ENCODE data around the gene RHOC.

- TF ChIP-seq, protein P1, sequence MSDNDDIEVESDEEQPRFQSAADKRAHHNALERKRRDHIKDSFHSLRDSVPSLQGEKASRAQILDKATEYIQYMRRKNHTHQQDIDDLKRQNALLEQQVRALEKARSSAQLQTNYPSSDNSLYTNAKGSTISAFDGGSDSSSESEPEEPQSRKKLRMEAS (IDR thresholded peaks at IDR 0.05; ENCODE audit: low read depth) = no peak
- no peak for TF ChIP-seq EP300 (IDR thresholded peaks at IDR 0.05; ENCODE audit: borderline replicate concordance in 1 of 2, low read depth in 1 of 2, low read length in 1 of 2)
- no peak for TF ChIP-seq CTCF (IDR thresholded peaks at IDR 0.05)
- TF ChIP-seq MXI1 (IDR thresholded peaks at IDR 0.05; ENCODE audit: low read depth, low read length) = no peak
- TF ChIP-seq, protein P2, sequence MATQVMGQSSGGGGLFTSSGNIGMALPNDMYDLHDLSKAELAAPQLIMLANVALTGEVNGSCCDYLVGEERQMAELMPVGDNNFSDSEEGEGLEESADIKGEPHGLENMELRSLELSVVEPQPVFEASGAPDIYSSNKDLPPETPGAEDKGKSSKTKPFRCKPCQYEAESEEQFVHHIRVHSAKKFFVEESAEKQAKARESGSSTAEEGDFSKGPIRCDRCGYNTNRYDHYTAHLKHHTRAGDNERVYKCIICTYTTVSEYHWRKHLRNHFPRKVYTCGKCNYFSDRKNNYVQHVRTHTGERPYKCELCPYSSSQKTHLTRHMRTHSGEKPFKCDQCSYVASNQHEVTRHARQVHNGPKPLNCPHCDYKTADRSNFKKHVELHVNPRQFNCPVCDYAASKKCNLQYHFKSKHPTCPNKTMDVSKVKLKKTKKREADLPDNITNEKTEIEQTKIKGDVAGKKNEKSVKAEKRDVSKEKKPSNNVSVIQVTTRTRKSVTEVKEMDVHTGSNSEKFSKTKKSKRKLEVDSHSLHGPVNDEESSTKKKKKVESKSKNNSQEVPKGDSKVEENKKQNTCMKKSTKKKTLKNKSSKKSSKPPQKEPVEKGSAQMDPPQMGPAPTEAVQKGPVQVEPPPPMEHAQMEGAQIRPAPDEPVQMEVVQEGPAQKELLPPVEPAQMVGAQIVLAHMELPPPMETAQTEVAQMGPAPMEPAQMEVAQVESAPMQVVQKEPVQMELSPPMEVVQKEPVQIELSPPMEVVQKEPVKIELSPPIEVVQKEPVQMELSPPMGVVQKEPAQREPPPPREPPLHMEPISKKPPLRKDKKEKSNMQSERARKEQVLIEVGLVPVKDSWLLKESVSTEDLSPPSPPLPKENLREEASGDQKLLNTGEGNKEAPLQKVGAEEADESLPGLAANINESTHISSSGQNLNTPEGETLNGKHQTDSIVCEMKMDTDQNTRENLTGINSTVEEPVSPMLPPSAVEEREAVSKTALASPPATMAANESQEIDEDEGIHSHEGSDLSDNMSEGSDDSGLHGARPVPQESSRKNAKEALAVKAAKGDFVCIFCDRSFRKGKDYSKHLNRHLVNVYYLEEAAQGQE (IDR thresholded peaks at IDR 0.05; ENCODE audit: low read depth, low read length) = no peak
- no peak for TF ChIP-seq EZH2phosphoT487 (IDR thresholded peaks at IDR 0.05; ENCODE audit: borderline replicate concordance, low read depth)
- TF ChIP-seq FOXM1 (IDR thresholded peaks at IDR 0.05; ENCODE audit: low read depth) = no peak
- no peak for TF ChIP-seq TAF1 (IDR thresholded peaks at IDR 0.05; ENCODE audit: borderline replicate concordance, low read depth, low read length)
- TF ChIP-seq, protein P3, sequence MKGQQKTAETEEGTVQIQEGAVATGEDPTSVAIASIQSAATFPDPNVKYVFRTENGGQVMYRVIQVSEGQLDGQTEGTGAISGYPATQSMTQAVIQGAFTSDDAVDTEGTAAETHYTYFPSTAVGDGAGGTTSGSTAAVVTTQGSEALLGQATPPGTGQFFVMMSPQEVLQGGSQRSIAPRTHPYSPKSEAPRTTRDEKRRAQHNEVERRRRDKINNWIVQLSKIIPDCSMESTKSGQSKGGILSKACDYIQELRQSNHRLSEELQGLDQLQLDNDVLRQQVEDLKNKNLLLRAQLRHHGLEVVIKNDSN (IDR thresholded peaks at IDR 0.05; ENCODE audit: borderline replicate concordance, low read depth) = no peak
- TF ChIP-seq GABPA (IDR thresholded peaks at IDR 0.05; ENCODE audit: low read depth) = no peak
- TF ChIP-seq GATA2 (CRISPR knock-in tag; IDR thresholded peaks at IDR 0.05) = no peak
- no peak for TF ChIP-seq YY1 (IDR thresholded peaks at IDR 0.05; ENCODE audit: low read depth)
- TF ChIP-seq RCOR1 (IDR thresholded peaks at IDR 0.05; ENCODE audit: low read length) = no peak
Observed at GRCh38 chr1:112711670-112712069, 4.7 kb upstream of the RHOC start.

Measured in SK-N-SH (cell line).